GM18511 (cell line): Measurements from ENCODE around the gene HOXD9.

Experiments used
- ATAC-seq: cut with Tn5 transposase; IDR thresholded peaks from one replicate; pipeline ENCODE4 v1.9.1; 2021; ENCODE audit warnings: mild to moderate bottlenecking, moderate library complexity; ENCODE audit not compliant: unreplicated experiment

Gene HOXD9

GRCh38 chr2:176098366-176099158 lies 24.0 kb upstream of the HOXD9 start:
- ATAC-seq, result no peak

GRCh38 chr2:176099159-176099727 lies 23.3 kb upstream of the HOXD9 start:
- ATAC-seq, result no peak

- ATAC-seq, result no peak
These were observed 22.6 kb upstream of the HOXD9 start, which contains the start of gene HOXD12 for GRCh38 chr2:176099728-176100546. Gene HOXD12, plus strand, starts transcription at chr2:176099795. Its CDS starts 7 bp downstream, at chr2:176099802.

DNA sequence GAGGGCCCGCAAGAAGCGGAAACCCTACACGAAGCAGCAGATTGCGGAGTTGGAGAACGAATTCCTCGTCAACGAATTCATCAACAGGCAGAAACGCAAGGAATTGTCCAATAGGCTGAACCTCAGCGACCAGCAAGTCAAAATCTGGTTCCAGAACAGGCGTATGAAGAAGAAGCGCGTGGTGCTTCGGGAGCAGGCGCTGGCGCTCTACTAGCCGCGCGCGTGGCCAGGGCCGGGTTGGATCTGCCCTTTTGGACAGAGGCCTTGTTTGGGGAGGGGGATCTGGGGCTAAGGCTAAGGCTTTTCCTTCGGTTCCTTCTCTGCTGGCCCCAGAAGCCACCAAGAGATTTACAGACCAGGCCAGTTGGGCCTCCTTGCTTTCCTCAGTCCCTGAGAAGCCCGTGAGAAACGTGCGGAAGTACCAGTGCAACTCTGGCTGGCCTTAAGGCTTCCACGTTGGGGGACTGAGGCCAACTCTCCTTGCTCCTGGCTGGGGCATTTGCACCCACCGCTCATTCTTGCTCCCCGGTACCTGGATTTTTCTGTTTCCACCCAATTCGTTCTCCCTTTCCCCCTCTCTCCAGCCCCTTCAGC lies 21.9 kb upstream of the HOXD9 start:
- ATAC-seq, result no peak

DNA sequence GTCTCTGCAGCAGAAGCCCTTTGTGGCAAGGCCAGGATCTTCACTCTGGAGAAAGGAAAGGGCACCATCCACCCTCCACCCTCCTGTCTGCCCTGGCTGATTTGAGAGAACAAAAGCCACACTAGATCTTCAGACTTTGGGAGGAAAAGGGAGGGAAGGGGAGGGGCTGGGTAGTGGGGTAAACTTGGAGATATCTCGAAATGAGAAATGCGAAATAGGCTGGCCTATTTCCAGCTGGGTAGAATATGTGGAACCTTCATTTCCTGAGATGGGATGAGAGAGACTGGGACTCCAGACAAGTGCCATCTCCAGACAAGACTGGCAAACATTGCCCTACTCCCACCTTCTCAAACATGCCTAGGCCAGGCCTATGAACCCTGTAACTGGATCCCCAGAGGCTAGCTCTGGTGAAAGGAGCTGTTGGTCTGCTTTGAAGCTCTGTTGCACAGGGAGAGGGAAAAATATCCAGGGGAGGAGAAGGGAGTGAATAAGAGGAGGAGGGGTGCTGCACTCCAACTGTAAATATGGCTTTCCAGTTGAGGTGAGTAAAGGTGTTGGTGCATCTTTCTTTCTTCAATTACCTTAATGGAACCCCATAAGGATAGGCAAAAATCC lies 21.2 kb upstream of the HOXD9 start:
- ATAC-seq, result no peak

GRCh38 chr2:176101842-176102241 lies 20.7 kb upstream of the HOXD9 start:
- no peak for ATAC-seq

DNA sequence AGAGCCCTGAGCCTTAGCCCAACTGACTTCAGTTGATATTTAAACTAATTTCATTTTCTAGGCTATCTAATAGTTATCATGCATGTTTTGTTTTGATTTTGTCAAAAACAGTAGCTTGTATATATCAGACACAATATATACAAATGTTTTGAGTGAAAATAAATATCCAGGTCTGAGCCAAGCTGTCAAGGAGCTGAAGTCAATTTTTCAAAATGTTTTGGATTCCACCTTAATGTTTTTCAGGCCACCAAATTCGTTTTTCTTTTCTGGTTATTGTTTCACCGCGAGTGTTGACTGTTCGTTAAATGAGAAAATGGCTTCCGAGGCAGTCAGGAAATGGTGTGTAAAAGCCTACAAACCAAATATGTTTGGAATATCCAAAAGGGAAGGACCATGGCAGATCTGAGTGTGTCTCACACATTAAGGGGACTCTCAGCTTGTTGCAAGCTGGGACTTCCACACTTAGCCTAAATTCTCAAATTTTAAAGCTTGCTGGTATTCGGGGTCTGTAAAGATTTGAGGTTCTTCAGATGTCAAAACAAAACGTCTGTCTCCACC lies 20.1 kb upstream of the HOXD9 start:
- ATAC-seq, result no peak

DNA sequence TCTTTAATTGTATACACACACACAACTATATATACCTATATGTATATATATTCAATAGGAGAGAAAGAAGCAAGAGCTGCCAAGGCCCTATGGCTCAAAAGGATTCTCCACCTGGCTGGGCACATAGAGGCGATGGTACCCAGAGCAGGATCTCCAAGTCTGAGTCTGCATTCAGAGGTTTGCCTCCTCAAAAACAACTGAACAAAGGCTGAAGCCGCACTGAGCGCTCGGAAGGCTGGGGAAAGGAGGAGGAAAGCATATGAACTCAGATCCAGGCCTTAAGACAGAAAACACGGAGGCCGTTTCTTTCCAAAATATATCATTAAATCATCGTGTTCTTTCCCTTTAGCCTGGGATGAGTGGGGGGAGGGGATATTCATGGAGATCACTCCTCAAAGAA lies 19.3 kb upstream of the HOXD9 start:
- ATAC-seq, result no peak

- no peak for ATAC-seq
These were observed 18.7 kb upstream of the HOXD9 start for GRCh38 chr2:176103742-176104315.

DNA sequence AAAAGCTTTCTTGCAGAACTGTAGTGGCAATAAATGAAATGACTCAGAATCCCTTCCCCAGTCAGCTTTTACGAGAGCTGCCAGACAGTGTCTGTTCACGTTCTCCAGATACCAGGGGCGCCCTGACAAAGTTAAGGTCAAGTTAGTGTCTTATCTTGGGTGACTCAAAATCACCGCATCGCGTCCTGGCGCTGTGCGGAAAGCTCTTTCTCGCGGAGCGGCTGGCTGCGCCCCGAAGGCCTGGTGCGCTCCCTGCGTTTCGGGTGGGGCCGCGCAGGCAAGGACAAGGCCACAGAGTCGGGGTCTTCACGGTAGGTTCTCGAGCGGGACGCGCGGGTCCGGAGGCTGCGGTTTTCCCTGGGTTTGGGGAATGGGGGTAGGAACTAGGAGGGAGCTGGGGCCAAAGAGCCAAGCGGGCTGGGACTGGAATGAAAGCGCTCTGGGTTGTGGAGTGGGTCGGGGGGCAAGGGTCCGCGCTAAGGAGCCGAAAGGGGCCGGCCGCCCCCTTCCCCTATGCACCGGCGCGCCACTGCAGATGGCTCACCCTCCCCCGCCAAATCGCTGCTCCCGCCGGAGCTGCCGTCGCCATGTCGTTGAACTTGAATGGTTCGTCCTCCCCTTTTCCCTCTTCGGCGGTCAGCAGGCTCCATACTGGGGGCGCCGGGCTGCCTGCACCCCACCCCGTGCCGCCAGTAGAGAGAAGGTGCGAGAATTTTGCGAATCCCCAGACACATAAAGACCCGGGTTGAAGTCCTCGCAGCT lies 18.0 kb upstream of the HOXD9 start:
- no peak for ATAC-seq

- no peak for ATAC-seq
These were observed 17.3 kb upstream of the HOXD9 start for GRCh38 chr2:176105078-176105729.

DNA sequence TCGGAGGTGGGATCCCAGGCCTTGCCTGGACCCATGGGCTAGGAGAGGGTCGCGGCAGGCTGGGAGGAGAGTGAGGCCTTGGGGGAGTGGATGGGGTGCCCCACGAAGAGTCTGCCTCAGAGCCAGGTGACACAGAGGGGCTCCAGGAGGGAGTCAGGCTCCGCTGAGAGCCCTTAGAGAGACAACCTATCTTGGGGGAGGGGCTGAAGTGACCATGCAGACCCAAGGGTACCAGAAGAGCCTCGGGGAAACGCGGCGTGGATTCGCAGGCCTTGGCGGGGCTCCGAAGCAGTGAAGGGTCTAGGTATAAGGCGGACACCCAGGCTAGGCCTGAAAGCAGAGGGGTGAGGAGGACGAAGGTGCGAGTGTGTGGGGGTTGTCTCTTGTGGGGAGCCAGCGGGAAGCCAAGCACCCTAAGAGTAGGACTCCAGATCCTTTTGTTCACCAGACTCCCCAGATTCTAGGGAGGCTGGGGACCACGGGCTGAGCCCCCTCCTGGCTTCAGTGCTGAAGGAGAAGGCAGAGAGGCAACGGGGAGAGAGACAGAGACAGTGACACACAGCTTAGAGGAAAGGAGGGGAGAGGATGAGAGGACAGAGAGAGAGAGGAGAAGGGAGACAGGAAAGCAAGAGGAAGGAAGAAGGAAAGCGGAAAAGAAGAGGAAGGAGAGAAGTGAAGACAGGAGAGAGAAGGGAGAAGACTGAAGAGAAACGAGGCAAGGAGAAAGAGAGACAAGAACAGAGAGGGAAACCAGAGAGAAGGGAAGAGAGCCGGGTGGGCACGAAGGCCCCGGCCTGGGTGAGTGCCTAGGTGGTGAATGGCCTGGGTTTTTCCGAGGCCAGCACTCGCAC lies 16.6 kb upstream of the HOXD9 start:
- no peak for ATAC-seq

DNA sequence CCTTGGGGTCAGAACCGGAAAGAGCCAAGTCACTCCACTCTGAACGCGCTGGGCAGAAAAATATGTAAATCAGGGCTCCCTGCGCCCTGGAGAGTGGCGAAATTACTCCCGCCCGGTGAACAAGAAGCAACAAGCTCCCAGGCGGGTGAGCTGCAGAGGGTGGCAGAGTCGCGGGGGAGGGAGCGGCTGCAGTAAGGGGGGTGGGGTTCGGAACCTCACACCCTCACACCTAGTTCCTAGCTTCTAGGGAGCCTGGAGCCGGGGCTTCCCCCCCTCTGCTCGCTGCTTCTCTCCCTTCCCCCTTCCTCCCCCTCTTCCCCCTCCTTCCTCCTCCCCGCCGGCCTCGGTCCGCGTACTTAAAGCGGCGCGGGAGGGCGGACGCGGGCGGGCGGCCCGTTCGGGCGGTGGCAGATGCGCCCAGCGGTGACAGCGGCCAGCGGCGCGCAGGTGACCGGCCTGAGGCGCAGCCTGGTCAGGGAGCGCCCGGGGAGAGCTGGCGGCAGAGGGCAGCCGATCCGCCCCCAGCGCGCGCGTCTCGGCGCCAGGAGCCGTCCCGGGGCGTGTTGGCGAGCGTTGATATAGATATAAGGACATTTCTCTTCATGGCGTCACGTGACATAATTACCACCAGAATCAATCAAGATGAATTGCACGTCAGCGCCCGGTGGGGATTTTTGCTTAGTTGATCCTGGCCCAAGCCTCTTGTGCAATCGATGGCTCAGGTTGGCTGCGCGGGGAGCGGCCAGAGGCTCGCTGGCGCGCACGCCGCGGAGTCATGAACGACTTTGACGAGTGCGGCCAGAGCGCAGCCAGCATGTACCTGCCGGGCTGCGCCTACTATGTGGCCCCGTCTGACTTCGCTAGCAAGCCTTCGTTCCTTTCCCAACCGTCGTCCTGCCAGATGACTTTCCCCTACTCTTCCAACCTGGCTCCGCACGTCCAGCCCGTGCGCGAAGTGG lies 15.7 kb upstream of the HOXD9 start, which contains the start of gene HOXD11:
TSS of gene HOXD11 (plus strand) at position 700 of the 959 bp plus-strand sequence. CDS start at position 776, 76 bp downstream.
- ATAC-seq, result no peak

- ATAC-seq, result no peak
These were observed 14.8 kb upstream of the HOXD9 start for GRCh38 chr2:176107731-176108181.

DNA sequence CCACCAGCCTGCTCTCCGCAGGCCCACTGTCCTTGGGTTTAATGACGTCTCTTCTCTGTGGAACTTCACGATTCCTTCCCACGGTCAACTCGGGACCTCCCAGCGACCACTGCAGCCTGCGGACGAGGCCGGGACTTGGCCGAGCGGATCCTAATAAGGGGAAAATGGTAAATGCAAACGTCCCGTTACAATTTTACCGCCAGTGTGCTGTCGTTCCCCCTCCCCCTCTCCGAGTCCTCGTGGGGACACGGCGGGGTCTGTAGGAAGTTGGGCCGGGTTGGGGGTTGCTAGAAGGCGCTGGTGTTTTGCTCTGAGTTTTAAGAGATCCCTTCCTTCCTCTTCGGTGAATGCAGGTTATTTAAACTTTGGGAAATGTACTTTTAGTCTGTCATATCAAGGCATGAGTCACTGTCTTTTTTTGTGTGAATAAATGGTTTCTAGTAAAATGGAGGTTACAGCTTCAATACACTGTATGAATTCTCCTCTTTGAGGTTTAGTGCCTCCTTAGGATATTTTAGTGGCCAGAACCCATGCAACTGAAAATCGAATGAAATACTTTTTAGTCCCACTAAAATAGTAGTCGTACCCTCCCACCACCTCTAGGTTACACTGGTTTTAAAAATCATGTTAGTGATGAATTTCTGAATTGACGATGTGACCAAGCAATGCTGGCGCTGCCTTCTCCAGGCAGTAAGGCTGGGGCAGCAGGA lies 13.2 kb upstream of the HOXD9 start:
- no peak for ATAC-seq

DNA sequence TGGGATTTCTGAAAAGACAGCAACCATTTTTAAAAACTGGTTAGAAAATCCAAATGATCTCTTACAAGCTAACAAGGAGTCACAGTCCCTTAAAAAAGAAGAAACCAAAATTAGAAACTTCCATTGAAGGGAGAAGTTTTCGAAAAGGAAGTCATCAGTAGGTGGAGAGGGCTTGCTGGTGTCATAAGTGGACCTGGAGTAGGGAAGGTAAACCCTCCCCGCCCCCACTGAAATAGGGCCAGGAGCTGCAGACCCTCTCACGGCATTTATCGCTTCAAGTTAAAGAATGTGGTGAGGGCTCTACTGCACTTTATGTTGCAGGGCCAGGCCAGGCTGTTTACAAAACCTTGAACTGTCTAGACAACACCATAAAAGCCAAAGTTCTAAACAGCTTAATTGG lies 12.6 kb upstream of the HOXD9 start:
- ATAC-seq, result no peak
